Stimulated activated CD8-positive, alpha-beta memory T cell treated with anti-CD3 and anti-CD28 coated beads, Interleukin-4, amount 100 ng/mL, for 24 hours (primary cell): ENCODE measurements around the gene HOXC10.

Experiments
- DNase-seq: peaks from one replicate; pipeline ENCODE4 v3.0.0-alpha.2; 2020; ENCODE audit warnings: low read depth

Gene HOXC10

DNA sequence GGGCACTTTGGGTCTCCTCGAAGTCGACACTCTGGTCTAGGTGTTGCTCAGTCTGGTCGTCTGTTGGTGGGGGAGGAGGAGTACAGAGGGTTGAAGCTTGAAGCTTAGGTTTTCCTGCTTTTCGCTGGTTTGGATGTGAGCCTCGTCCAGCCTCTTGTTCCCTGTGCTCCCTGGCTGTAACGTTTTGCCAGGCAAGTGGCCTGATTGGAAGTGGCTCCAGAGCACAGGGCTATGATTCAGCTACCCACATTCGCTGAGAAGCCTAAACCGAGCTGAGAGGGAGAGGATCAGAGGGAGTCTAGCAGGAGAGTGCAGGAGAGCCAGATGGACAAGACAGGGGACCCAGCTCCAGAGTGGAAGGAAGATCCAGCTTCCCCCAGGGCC lies 6.1 kb downstream of the HOXC10 start:
- no peak for DNase-seq

GRCh38 chr12:53992377-53992889 lies 7.5 kb downstream of the HOXC10 start:
- DNase-seq = no peak

DNA sequence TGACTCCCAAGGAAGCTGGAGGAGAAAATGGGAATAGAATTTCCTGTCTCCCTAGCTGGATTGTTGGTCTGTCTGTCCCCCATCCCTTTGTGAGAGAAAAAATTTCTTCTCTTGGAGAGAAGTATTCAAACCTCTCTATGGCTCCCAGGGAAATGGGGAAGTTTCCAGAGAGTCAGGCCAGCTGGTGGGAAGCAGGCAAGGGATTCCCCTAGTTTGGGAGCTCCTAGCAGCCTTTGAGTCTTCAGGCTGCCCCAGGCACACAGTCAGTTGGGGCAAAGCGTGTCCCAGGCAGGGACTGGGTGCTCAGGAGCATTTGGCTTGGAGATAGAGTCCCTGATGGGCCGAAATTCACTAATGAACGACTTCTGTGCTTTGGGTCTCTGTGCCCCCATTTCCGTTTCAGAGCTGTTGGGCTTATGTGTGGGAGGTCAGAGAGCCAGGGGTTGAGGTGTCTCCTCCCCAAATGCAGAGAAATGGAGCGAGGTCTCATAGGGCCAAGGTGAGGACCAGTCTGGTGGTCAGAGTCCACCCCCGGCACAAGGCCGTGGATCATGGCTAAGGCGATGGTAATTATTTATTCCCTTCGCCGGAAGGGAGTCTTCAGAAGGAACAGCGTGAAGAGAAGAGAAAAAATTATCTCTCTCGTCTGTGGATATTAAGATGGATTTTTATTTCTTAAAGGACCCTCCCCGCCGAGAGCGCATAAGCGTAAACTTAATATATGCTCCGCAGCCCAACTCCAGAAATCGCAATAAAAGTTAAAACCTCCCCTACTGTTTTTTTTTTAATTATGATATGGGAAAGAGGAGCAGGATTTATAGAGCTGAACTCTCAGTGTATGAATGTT lies 8.4 kb downstream of the HOXC10 start:
- DNase-seq = no peak

DNA sequence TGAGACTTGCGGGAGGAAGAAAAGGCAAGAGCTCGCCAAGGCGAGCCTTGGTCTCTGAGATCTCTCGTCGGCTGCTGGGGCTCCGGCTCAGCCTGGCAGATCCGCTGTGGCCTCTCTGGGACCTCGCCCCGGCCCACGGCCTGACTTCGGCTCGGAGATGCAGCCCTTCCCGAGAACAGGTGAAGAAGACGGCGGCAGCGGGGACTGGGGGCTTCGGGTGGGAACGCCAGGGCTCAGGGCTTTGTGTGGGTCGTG lies 9.0 kb downstream of the HOXC10 start:
- no peak for DNase-seq

DNA sequence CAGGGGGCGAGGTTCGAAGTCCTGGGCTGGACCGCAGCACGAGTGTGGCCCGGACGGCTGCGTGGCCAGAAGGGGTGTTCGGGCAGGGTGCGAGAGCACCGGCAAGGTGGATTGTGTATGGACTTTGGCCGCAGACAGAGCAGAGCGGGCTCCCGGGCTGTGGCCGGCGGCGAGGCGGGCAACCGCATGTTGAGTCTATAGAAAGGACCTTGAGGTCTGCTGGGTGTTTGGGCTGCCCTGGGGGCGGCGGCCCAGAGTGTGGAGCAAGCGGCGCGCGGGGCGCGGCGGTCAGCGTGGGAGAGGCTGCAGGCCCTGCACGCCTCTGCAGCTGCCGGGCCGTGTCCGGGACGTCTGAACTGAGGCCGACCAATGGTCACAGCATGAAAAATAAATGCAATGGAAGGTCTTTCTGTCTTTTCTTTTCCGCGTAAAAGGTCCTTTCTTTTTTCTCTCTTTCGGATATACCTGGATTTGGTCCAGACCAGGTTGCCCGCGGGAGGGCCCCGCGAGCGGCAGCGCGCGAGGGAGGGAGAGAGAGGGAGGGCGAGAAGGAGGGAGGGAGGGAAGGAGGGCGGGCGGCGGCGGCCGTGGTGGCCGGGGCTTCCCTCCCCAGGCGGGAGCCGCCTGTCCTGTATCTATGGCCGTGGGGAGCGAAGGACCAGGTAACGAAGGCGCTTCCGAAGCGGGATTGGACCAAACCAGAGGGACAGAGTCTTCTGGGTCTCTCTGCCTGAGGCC lies 9.5 kb downstream of the HOXC10 start:
- DNase-seq = no peak

DNA sequence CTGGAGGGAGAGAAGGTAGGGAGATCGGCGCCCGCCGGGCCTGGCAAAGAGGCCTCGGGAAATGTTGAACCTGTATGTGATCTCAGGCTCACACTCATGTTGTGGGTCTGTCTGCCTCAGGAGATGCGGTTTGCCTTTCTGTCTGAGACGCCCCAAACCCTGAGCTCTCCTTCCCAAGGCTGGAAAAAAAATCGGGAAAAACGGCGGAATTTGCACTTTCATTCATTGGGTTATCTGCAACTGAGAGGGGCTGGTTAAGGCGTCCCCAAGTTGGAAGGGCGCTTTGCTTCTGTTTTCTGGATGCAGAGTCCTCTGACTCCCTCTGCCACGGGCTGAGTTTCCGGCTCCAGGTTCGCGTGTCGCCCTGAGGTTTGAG lies 10.0 kb downstream of the HOXC10 start:
- DNase-seq = no peak

DNA sequence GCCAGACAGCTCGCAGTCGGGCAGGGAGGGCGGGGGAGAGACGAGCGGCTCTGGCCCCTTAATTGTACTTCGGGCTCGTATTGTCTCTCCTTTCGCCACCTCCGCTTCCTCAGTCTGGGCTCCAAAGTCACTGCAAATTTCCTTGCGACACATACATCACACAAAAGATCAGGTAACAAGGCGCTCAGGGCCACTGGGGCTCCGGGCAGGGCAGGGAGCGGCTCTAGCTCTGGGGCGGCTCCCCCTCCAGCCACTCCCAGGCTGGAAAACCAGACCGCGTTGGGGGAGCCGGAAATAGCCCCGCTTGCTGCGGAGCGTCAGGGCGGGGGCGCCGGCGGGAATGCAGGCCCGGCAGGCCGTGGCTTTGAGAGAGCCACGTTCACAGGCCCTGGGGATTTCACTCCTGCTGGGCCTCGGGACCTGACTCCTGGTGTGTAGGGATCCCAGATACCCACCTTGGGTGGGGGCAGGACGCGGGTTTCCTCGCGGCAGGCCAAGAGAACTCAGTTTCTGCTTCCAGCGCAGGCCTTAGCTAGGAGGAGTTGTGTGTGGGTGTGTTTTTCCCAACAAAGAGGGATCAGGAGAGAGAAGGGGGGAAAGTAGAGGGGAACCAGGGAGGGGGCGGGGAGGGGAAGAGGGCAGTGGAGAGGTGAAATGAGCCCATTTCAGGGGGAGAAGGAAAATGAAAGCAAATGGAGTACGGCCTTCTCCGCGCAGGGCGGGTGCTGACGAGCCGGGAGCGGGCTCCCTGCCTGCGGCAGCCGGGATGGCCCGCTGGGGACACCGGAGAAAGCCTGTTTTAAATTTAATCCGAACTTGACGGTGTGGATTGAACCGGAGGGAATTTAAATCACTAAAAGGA lies 10.7 kb downstream of the HOXC10 start:
- DNase-seq = no peak

GRCh38 chr12:53996240-53997203 lies 11.6 kb downstream of the HOXC10 start:
- DNase-seq = no peak

- no peak for DNase-seq
Observed at GRCh38 chr12:53997204-53998109, 12.5 kb downstream of the HOXC10 start.

GRCh38 chr12:53998110-53998899 lies 13.4 kb downstream of the HOXC10 start:
- DNase-seq = no peak

DNA sequence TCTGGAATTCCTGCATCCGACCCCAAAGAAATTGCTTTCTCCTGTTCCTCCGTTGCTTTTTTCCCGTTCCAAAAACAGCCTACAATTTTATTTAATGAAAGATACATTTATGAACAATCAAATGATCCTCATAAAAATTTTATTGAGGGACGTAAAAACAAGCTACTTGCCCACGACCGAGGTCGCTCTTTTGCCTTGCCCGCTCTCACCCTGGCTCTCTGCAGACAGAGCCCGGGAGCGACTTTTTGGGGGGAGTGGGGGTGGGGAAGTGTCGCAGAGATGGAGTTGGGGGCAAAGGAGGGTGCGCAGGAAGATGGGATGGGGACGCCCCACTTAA lies 13.9 kb downstream of the HOXC10 start:
- no peak for DNase-seq

- DNase-seq = no peak
Observed at GRCh38 chr12:53999559-54000115, 14.7 kb downstream of the HOXC10 start.

GRCh38 chr12:54000116-54001114 lies 15.5 kb downstream of the HOXC10 start, which contains the start of gene HOXC9:
HOXC9 (plus strand) TSS chr12:54000161; CDS start chr12:54000189, 28 bp downstream.
- DNase-seq = no peak

- no peak for DNase-seq
Observed at GRCh38 chr12:54001283-54002187, 16.6 kb downstream of the HOXC10 start.

- no peak for DNase-seq
Observed at GRCh38 chr12:54002278-54002914, 17.4 kb downstream of the HOXC10 start.

- no peak for DNase-seq
Observed at GRCh38 chr12:54002915-54003389, 18.0 kb downstream of the HOXC10 start.
